A549 (cell line): ENCODE results near the gene MESP2.

ENCODE experiments used
- BHLHE40 ChIP-seq: IDR thresholded peaks from 2 replicates; pipeline ENCODE4 v1.6.1; 2012; ENCODE audit warnings: low read depth, low read length, inconsistent platforms
- EP300 ChIP-seq, 2 experiments: fragments of >200 bp; sonication (Bioruptor Twin); formaldehyde crosslinking; IDR thresholded peaks; 2 replicates in 1 of 2; 3 replicates in 1 of 2; pipeline ENCODE4 v1.6.1; 2016 to 2017
- KDM5A ChIP-seq: fragments of 200-600 bp; sonication (generic); IDR thresholded peaks from 2 replicates; pipeline ENCODE4 v1.6.1; 2016; ENCODE audit warnings: antibody characterized with exemption, mild to moderate bottlenecking
- POLR2A ChIP-seq: IDR thresholded peaks from 2 replicates; pipeline ENCODE4 v1.6.1; 2012; ENCODE audit warnings: mild to moderate bottlenecking, low read length
- REST ChIP-seq: fragments of 200-600 bp; sonication (generic); IDR thresholded peaks from 2 replicates; pipeline ENCODE4 v1.6.1; 2016; ENCODE audit warnings: antibody characterized with exemption, mild to moderate bottlenecking, moderate library complexity
- RFX5 ChIP-seq: fragments of 450-650 bp; IDR thresholded peaks from 2 replicates; pipeline ENCODE4 v1.7.1; 2014; ENCODE audit warnings: antibody characterized with exemption, mild to moderate bottlenecking, moderate library complexity
- RNF2 ChIP-seq: fragments of 200-600 bp; sonication (generic); IDR thresholded peaks from 2 replicates; pipeline ENCODE4 v1.6.1; 2016; ENCODE audit warnings: low read depth, mild to moderate bottlenecking, antibody characterized with exemption, moderate library complexity, borderline replicate concordance
- SMC3 ChIP-seq: fragments of >200 bp; sonication (Bioruptor Twin); formaldehyde crosslinking; IDR thresholded peaks from 3 replicates; pipeline ENCODE4 v1.6.1; 2018; ENCODE audit warnings: inconsistent platforms
- ZC3H11A ChIP-seq: fragments of 450-650 bp; IDR thresholded peaks from 2 replicates; pipeline ENCODE4 v1.6.1; 2014; ENCODE audit warnings: antibody characterized with exemption, mild to moderate bottlenecking
- ZSCAN20 ChIP-seq: fragments of 250-450 bp; sonication (Bioruptor Pico); IDR thresholded peaks from 2 replicates; pipeline ENCODE4 v1.8.0; 2022; ENCODE audit warnings: mild to moderate bottlenecking, moderate library complexity
- TF ChIP-seq, protein P1 (sequence below): fragments of >200 bp; sonication (Bioruptor Twin); formaldehyde crosslinking; IDR thresholded peaks from 3 replicates; pipeline ENCODE4 v1.5.1; 2016
- TF ChIP-seq, protein P2 (sequence below): IDR thresholded peaks from 2 replicates; pipeline ENCODE4 v1.6.1; 2012
- TF ChIP-seq, protein P3 (sequence below): IDR thresholded peaks from 2 replicates; pipeline ENCODE4 v1.6.1; 2012

- TF ChIP-seq ZSCAN20 (no peak), POLR2A (no peak), REST (no peak), RFX5 (no peak), SMC3 (no peak), EP300 (IDR thresholded peaks at IDR 0.05) (no peak), RNF2 (no peak), ZC3H11A (no peak), BHLHE40 (no peak), KDM5A (no peak)
- TF ChIP-seq, protein P1, sequence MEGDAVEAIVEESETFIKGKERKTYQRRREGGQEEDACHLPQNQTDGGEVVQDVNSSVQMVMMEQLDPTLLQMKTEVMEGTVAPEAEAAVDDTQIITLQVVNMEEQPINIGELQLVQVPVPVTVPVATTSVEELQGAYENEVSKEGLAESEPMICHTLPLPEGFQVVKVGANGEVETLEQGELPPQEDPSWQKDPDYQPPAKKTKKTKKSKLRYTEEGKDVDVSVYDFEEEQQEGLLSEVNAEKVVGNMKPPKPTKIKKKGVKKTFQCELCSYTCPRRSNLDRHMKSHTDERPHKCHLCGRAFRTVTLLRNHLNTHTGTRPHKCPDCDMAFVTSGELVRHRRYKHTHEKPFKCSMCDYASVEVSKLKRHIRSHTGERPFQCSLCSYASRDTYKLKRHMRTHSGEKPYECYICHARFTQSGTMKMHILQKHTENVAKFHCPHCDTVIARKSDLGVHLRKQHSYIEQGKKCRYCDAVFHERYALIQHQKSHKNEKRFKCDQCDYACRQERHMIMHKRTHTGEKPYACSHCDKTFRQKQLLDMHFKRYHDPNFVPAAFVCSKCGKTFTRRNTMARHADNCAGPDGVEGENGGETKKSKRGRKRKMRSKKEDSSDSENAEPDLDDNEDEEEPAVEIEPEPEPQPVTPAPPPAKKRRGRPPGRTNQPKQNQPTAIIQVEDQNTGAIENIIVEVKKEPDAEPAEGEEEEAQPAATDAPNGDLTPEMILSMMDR, result no peak; the same call in 2 of the 3 replicates
- TF ChIP-seq, protein P2, sequence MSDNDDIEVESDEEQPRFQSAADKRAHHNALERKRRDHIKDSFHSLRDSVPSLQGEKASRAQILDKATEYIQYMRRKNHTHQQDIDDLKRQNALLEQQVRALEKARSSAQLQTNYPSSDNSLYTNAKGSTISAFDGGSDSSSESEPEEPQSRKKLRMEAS, result no peak
- TF ChIP-seq, protein P3, sequence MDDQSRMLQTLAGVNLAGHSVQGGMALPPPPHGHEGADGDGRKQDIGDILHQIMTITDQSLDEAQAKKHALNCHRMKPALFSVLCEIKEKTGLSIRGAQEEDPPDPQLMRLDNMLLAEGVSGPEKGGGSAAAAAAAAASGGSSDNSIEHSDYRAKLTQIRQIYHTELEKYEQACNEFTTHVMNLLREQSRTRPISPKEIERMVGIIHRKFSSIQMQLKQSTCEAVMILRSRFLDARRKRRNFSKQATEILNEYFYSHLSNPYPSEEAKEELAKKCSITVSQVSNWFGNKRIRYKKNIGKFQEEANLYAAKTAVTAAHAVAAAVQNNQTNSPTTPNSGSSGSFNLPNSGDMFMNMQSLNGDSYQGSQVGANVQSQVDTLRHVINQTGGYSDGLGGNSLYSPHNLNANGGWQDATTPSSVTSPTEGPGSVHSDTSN, result no peak
Observed at GRCh38 chr15:89772932-89773583, 3.1 kb upstream of the MESP2 start.
